CD4-positive, alpha-beta memory T cell (primary cell): ENCODE data around the gene KRT79. TPM values are rescaled to one million over a fixed set of nuclear protein-coding genes. Genes with fewer than 3 reads are reported as not detected.

Experiments used
- CTCF ChIA-PET: fragments of 350-600 bp; sonication (Branson Sonifier 250); formaldehyde crosslinking; loops from one replicate; lab custom pipeline; 2021; ENCODE audit warnings: inconsistent platforms; ENCODE audit not compliant: partially characterized antibody; lab: Charles Lee
- POLR2A ChIA-PET: fragments of 350-600 bp; sonication (Branson Sonifier 250); formaldehyde crosslinking; loops from one replicate; lab custom pipeline; 2021; ENCODE audit not compliant: partially characterized antibody; lab: Charles Lee
- DNase-seq, 5 donors: peaks; one replicate each; pipeline versions ENCODE4 v3.0.0 to v3.0.0-alpha.2; 2020 to 2022; ENCODE audit warnings: mixed read lengths in 1 of 5
- H3K27ac ChIP-seq: one replicate; pipeline ENCODE4 v1.7.0; 2013; ENCODE audit warnings: low read depth, low read length
- H3K27me3 ChIP-seq: 2 replicates; pipeline ENCODE4 v1.7.0; 2013; ENCODE audit warnings: mild to moderate bottlenecking, low read length, moderate library complexity; ENCODE audit not compliant: insufficient read depth
- H3K36me3 ChIP-seq: 2 replicates; pipeline ENCODE4 v1.7.0; 2013; ENCODE audit warnings: mild to moderate bottlenecking, low read length, moderate library complexity; ENCODE audit not compliant: insufficient read depth
- H3K4me1 ChIP-seq: 2 replicates; pipeline ENCODE4 v1.7.0; 2013; ENCODE audit warnings: mild to moderate bottlenecking, low read length, moderate library complexity; ENCODE audit not compliant: insufficient read depth
- H3K4me3 ChIP-seq, 2 donors: one replicate each; pipeline ENCODE4 v1.7.0; 2013; ENCODE audit warnings: low read length in 2 of 2, mild to moderate bottlenecking in 1 of 2
- H3K9me3 ChIP-seq, 2 donors: one replicate each; pipeline ENCODE4 v1.7.0; 2013; ENCODE audit warnings: low read length in 2 of 2, control low read depth in 1 of 2; ENCODE audit not compliant: control insufficient read depth in 1 of 2
- H3K27ac Mint-ChIP-seq, 7 donors: one replicate each; pipeline ENCODE4 v1.8.0; 2020 to 2021; ENCODE audit warnings: mixed read lengths in 7 of 7, mild to moderate bottlenecking in 6 of 7, inconsistent platforms in 3 of 7, moderate library complexity in 3 of 7
- H3K27me3 Mint-ChIP-seq, 2 donors: one replicate each; pipeline ENCODE4 v1.8.0; 2020 to 2021; ENCODE audit warnings: mixed read lengths in 2 of 2
- H3K36me3 Mint-ChIP-seq, 2 donors: one replicate each; pipeline ENCODE4 v1.8.0; 2020 to 2021; ENCODE audit warnings: mixed read lengths in 2 of 2, inconsistent platforms in 1 of 2, mild to moderate bottlenecking in 1 of 2
- H3K4me1 Mint-ChIP-seq, 4 donors: one replicate each; pipeline ENCODE4 v1.8.0; 2020 to 2021; ENCODE audit warnings: mixed read lengths in 4 of 4, mild to moderate bottlenecking in 1 of 4
- H3K4me3 Mint-ChIP-seq, 8 donors: one replicate each; pipeline ENCODE4 v1.8.0; 2020 to 2021; ENCODE audit warnings: mixed read lengths in 8 of 8, mild to moderate bottlenecking in 7 of 8, moderate library complexity in 6 of 8, inconsistent platforms in 3 of 8
- H3K9me3 Mint-ChIP-seq, 8 donors: one replicate each; pipeline ENCODE4 v1.8.0; 2020 to 2021; ENCODE audit warnings: mixed read lengths in 8 of 8, mild to moderate bottlenecking in 5 of 8, inconsistent platforms in 3 of 8, moderate library complexity in 1 of 8
- intact Hi-C: fragments of 100-400 bp; cut with micrococcal nuclease; formaldehyde crosslinking; loops from one replicate; pipeline ENCODE4 v1.15.1; 2023
- polyA plus RNA-seq, 2 donors: library from polyadenylated mRNA; unstranded; fragments of 300-500 nt; fragmentation: Illumina TruSeq; gene quantifications; one replicate each; pipeline ENCODE4 v1.2.3, GENCODE V29; 2021
- total RNA-seq, 2 experiments: library from RNA; stranded (reverse); gene quantifications; one replicate each; pipeline ENCODE4 v1.2.3, GENCODE V29; 2021

KRT79 gene
- total and polyA plus RNA-seq, 4 experiments from 2014 or later, result not detected

- H3K4me3 Mint-ChIP-seq, result no peak overlapping the region
- H3K36me3 ChIP-seq, result no peaks in the 10 kb centered on the region
- H3K27ac ChIP-seq, result no peak overlapping the region
- H3K9me3 ChIP-seq, result no peaks in the 10 kb centered on the region
- intact Hi-C loops, result no loop called here
- H3K4me1 Mint-ChIP-seq, result peaks cover 0 to 9% (median 4%) of the 10 kb centered on the region in 4 donors
- no peak overlapping the region for H3K27ac Mint-ChIP-seq
- no peak for DNase-seq
- ChIA-PET POLR2A (no interaction called here), CTCF (no interaction called here)
- H3K9me3 Mint-ChIP-seq, result no peaks in the 10 kb centered on the region
- H3K27me3 ChIP-seq, result no peaks in the 10 kb centered on the region
- H3K36me3 Mint-ChIP-seq, result no peaks in the 10 kb centered on the region
- no peaks in the 10 kb centered on the region for H3K4me1 ChIP-seq
- H3K27me3 Mint-ChIP-seq, result peaks cover 1 to 12% of the 10 kb centered on the region in 2 donors
- H3K4me3 ChIP-seq, result no peak overlapping the region
These were observed 20.8 kb downstream of the KRT79 start for GRCh38 chr12:52813203-52813819.

- Histone ChIP-seq H3K27ac (no peak overlapping the region), H3K4me3 (no peak overlapping the region), H3K4me1 (no peaks in the 10 kb centered on the region), H3K36me3 (no peaks in the 10 kb centered on the region), H3K9me3 (no peaks in the 10 kb centered on the region), H3K27me3 (no peaks in the 10 kb centered on the region)
- CTCF ChIA-PET, result no interaction called here
- POLR2A ChIA-PET, result no interaction called here
- Mint-ChIP-seq H3K4me3 (no peak overlapping the region), H3K36me3 (no peaks in the 10 kb centered on the region), H3K4me1 (peaks cover 0 to 4% (median 2%) of the 10 kb centered on the region in 4 donors), H3K27me3 (peaks cover 0 to 10% of the 10 kb centered on the region in 2 donors), H3K27ac (no peak overlapping the region), H3K9me3 (no peaks in the 10 kb centered on the region)
- intact Hi-C loops, result no loop called here
- no peak for DNase-seq
These were observed 21.4 kb downstream of the KRT79 start for GRCh38 chr12:52812749-52813148.

- Histone ChIP-seq H3K4me1 (no peaks in the 10 kb centered on the region), H3K9me3 (no peaks in the 10 kb centered on the region), H3K27me3 (no peaks in the 10 kb centered on the region), H3K4me3 (no peak overlapping the region), H3K36me3 (no peaks in the 10 kb centered on the region), H3K27ac (no peak overlapping the region)
- H3K36me3 Mint-ChIP-seq, result no peaks in the 10 kb centered on the region
- H3K4me3 Mint-ChIP-seq, result no peak overlapping the region
- ChIA-PET CTCF (no interaction called here), POLR2A (no interaction called here)
- no peak overlapping the region for H3K27ac Mint-ChIP-seq
- peaks cover 0 to 8% of the 10 kb centered on the region in 2 donors for H3K27me3 Mint-ChIP-seq
- H3K4me1 Mint-ChIP-seq, result no peaks in the 10 kb centered on the region
- no peak for DNase-seq
- H3K9me3 Mint-ChIP-seq, result no peaks in the 10 kb centered on the region
- intact Hi-C loops, result no loop called here
These were observed 22.1 kb downstream of the KRT79 start for GRCh38 chr12:52812073-52812400.

DNA sequence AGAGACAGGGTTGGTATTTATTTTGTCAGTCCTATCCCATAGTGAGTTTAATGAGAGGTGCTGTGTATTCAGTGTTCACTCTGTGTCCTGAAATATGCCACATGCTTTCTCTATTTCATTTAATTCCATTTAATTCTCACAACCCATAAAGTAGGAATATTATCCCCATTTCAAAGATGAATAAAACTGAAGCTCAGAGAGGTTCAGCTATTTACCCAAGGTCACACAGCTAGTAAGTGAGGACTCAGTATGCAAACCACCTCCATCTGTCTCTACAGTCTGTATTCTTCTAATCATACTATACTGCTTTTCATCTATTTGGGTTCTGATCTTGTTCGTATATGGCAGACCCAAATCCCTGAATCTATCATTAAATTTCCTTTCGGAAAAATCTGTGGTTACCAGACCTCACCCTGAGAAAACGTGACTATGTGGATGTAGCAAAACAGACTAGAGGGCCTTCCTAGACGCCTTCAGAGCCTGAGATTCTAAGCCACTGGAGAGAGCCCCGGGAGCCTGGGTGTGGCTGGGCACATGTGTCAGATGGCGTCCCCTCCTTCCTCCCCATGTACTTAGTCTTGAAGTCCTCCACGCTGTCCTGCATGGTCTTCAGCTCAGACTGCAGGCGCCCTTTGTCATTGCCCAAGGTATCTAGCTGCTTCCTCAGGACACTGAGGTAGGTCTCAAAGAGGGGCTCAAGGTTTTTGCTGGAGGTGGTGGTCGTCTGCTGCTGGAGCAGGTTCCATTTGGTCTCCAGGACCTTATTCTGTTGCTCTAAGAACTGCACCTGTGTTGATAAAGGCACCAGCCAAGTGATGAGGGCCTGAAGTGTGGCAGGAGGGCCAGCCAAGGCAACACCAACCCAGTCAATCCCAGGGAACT, 22.7 kb downstream of the KRT79 start:
- Mint-ChIP-seq H3K27ac (no peak overlapping the region), H3K4me3 (no peak overlapping the region), H3K36me3 (no peaks in the 10 kb centered on the region), H3K4me1 (no peaks in the 10 kb centered on the region), H3K27me3 (peaks cover 0 to 8% of the 10 kb centered on the region in 2 donors), H3K9me3 (no peaks in the 10 kb centered on the region)
- DNase-seq, result no peak
- intact Hi-C loops, result no loop called here
- H3K4me1 ChIP-seq, result no peaks in the 10 kb centered on the region
- no peak overlapping the region for H3K27ac ChIP-seq
- H3K27me3 ChIP-seq, result no peaks in the 10 kb centered on the region
- CTCF ChIA-PET, result no interaction called here
- H3K9me3 ChIP-seq, result no peaks in the 10 kb centered on the region
- no peaks in the 10 kb centered on the region for H3K36me3 ChIP-seq
- POLR2A ChIA-PET, result no interaction called here
- no peak overlapping the region for H3K4me3 ChIP-seq

DNA sequence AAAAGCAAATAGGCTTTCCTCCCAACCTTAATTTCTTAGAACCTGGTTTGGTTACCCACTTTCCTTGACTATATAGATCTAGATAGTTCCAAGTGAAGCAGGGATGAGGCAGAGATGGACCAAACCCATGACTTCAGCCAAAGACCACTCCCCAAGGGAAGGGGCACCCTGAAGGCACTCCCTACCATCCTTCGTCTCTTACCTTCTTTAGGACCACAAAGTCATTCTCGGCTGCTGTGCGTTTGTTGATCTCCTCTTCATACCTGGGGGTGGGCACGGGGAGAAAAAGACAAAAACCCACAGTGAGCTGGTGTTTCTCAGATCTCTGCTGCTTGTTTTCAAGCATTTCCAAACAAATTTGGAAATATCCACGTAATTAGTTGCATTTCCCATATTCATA, 23.6 kb downstream of the KRT79 start:
- H3K36me3 ChIP-seq, result no peaks in the 10 kb centered on the region
- no peaks in the 10 kb centered on the region for H3K4me1 ChIP-seq
- Mint-ChIP-seq H3K27me3 (peaks cover 0 to 8% of the 10 kb centered on the region in 2 donors), H3K4me3 (no peak overlapping the region), H3K9me3 (no peaks in the 10 kb centered on the region), H3K27ac (no peak overlapping the region), H3K4me1 (no peaks in the 10 kb centered on the region), H3K36me3 (no peaks in the 10 kb centered on the region)
- no peak overlapping the region for H3K27ac ChIP-seq
- H3K27me3 ChIP-seq, result no peaks in the 10 kb centered on the region
- H3K9me3 ChIP-seq, result no peaks in the 10 kb centered on the region
- intact Hi-C loops, result no loop called here
- DNase-seq, result no peak
- ChIA-PET POLR2A (no interaction called here), CTCF (no interaction called here)
- H3K4me3 ChIP-seq, result no peak overlapping the region

GRCh38 chr12:52809166-52809565, 24.9 kb downstream of the KRT79 start:
- H3K27ac ChIP-seq, result no peak overlapping the region
- no peak overlapping the region for H3K4me3 Mint-ChIP-seq
- H3K36me3 ChIP-seq, result no peaks in the 10 kb centered on the region
- POLR2A ChIA-PET, result no interaction called here
- no peaks in the 10 kb centered on the region for H3K4me1 ChIP-seq
- CTCF ChIA-PET, result no interaction called here
- intact Hi-C loops, result no loop called here
- no peaks in the 10 kb centered on the region for H3K27me3 ChIP-seq
- no peak for DNase-seq
- H3K27me3 Mint-ChIP-seq, result peaks cover 0 to 8% of the 10 kb centered on the region in 2 donors
- no peaks in the 10 kb centered on the region for H3K36me3 Mint-ChIP-seq
- H3K4me1 Mint-ChIP-seq, result no peaks in the 10 kb centered on the region
- H3K27ac Mint-ChIP-seq, result no peak overlapping the region
- H3K9me3 Mint-ChIP-seq, result no peaks in the 10 kb centered on the region
- H3K4me3 ChIP-seq, result no peak overlapping the region
- no peaks in the 10 kb centered on the region for H3K9me3 ChIP-seq

- ChIA-PET CTCF (no interaction called here), POLR2A (no interaction called here)
- Mint-ChIP-seq H3K9me3 (no peaks in the 10 kb centered on the region), H3K4me3 (no peak overlapping the region), H3K36me3 (no peaks in the 10 kb centered on the region), H3K4me1 (no peaks in the 10 kb centered on the region), H3K27ac (no peak overlapping the region), H3K27me3 (peaks cover 0 to 8% of the 10 kb centered on the region in 2 donors)
- DNase-seq, result no peak
- Histone ChIP-seq H3K27ac (no peak overlapping the region), H3K27me3 (no peaks in the 10 kb centered on the region), H3K4me3 (no peak overlapping the region), H3K36me3 (no peaks in the 10 kb centered on the region), H3K4me1 (no peaks in the 10 kb centered on the region), H3K9me3 (no peaks in the 10 kb centered on the region)
- intact Hi-C loops, result no loop called here
These were observed 25.4 kb downstream of the KRT79 start for GRCh38 chr12:52808573-52809160.
